Stimulated activated CD8-positive, alpha-beta memory T cell treated with anti-CD3 and anti-CD28 coated beads, Interleukin-7, amount 100 ng/mL, for 4 hours (primary cell): ENCODE measurements around the gene PIPOX.

ENCODE experiments used
- DNase-seq, 2 donors: peaks; one replicate each; pipeline ENCODE4 v3.0.0-alpha.2; 2020; ENCODE audit warnings: low read depth in 2 of 2

The PIPOX gene

GRCh38 chr17:29048440-29049368, 5.8 kb downstream of the PIPOX start:
- DNase-seq, result no peak

GRCh38 chr17:29049541-29050145, 6.7 kb downstream of the PIPOX start:
- no peak for DNase-seq

GRCh38 chr17:29050176-29050575, 7.2 kb downstream of the PIPOX start:
- no peak for DNase-seq

DNA sequence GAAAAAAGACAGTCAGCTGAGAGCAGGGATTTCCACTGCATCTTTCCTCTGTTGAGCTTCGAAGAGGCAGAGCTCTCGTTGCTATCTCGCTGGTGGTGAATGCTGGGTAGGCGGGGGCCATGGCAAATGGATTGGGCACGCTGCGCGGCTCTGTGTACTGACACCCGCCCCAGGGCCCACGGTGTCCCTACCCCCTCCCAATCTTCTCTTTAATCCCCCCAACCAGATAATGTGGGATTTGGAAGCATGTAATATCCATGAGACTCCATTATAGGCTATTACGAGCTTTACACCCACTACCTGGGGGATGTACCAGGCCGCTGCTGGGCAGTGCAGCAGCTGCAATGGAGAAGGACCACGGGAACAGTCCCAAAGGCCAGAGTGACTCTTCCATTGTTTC, 8.3 kb downstream of the PIPOX start:
- no peak for DNase-seq

DNA sequence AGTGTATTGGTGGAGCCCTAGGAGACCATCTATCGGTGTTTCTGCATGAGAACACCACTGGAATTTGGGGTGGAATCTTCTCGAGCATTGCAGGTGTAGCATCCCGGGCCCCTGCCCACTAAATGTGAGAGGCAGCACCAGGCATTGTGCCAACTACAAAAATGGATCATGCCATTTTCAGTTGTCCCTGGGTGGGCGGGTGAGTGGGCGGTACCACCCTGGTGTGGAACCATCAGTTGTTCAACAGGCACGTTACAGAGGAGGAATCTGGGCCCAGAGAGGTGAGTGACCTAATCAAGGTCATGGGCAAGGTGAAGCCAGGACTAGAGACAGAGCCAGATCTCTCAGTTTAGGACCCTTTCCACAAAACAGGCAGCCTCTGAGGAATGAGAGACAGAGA, 8.8 kb downstream of the PIPOX start:
- no peak for DNase-seq

DNA sequence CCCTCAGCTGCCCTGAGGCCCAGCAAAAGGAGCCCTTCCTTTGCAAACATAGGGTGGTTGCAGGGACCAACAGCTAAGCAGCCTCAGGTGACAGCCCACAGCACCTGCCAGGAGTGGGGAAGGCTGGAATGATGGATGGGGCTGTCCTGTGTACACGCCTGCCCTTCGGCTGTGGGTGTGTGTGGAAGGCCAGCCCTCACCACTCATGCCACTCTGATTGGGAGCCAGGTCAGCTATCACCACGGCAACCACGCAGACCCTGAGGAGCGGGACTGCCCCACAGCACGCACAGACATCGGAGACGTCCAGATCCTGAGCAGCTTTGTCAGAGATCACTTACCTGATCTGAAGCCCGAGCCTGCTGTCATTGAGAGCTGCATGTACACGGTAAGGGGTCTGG, 11.9 kb downstream of the PIPOX start:
- no peak for DNase-seq

GRCh38 chr17:29057361-29057760, 14.4 kb downstream of the PIPOX start:
- no peak for DNase-seq

- no peak for DNase-seq
Measured at GRCh38 chr17:29058391-29058790, 15.4 kb downstream of the PIPOX start.

DNA sequence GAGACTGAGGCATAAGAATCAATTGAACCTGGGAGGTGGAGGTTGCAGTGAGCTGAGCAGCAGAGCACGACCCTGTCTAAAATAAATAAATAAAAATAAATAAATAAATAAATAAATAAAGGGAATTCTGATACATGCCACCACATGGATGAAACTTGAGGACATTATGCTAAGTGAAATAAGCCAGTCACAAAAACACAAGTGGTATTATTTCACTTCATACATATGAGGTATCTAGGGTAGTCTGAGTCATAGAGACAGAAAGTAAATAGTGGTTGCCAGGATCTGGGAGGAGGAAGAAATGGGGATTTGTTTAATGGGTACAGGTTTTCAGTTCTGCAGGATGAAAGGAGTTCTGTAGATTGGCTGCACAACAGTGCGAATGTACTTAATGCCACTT, 16.3 kb downstream of the PIPOX start:
- DNase-seq, result no peak

DNA sequence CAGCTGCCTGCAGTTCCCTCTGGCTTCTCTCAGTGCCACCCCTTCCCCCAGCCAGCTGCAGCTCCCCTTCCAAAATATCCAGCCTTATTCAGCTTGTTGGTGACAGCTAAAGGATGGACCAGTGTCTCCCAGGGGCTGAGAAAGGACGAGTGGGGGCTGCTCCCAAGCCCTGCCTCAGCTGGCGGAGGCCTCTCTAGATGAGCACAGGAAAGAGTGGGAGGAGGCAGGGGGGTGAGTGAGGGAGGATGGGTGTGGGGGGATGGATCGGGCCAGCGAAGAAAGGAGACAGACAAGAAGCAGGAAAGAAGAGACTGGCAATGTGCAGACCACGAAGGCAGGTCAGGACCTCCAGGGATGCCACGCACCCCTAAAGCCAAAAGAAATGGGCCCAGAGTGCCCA, 17.5 kb downstream of the PIPOX start:
- no peak for DNase-seq

GRCh38 chr17:29061036-29061435, 18.1 kb downstream of the PIPOX start:
- DNase-seq, result no peak

DNA sequence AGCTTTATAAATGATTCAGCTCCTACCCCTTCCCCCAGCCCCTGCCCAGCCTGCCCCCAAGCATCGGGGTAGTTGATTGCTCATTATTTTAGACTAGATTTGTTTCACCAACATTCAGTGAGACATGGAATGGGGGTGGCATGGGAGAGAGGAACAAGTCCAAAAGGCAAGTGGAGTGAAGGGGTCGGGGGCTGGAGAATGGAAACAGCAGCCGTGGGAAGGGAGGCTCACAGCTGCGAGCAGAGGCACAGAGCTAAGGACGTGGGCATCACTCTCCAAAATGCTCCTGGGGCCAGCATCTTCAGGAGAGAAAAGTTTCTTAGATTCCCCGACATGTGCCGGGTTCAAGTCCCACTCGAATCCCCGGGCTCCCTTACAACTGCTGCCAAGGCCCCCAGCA, 19.3 kb downstream of the PIPOX start:
- no peak for DNase-seq

- no peak for DNase-seq
Measured at GRCh38 chr17:29063992-29064391, 21.1 kb downstream of the PIPOX start.

- DNase-seq, result no peak
Measured at GRCh38 chr17:29066047-29066446, 23.1 kb downstream of the PIPOX start.

DNA sequence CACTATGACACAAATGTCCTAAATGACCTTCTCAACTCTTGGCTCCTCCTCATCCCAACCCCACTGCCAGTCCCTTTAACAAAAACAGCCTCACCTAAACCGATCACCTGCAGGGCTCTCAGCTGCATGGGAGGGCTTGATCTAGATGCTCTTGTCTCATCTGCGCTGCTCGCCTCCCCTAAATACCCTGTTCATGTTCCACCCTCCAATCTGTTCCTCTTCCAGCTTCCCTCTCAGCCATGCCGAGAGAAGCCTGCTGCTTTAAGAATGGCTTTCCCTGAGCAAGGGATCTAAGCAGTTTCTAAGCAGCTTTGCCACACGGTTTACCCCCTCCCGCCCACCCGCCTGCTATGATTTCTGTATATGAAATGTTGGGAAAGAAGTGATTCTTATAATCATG, 23.7 kb downstream of the PIPOX start:
- no peak for DNase-seq

DNA sequence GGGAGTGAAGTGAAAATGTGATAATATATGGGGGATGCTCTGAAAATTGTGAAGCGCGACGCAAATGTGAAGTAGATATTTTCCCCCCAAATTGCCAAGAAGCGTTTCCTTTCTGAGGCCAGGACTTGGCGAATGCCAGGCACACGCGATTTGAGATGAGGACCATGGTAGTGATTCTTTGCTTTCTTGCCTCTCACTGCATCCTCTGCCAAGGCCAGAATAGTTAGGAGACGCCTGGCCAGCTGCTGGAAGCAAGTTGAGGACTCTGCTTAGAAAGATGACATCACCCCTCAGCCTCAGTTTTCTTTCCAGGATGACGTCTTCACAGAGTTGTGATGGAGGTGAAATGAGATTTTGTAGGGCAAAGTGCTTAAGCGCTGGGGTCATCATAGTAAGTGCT, 25.9 kb downstream of the PIPOX start:
- DNase-seq, result no peak

- DNase-seq, result no peak
Measured at GRCh38 chr17:29069526-29070041, 26.6 kb downstream of the PIPOX start.

GRCh38 chr17:29070308-29070707, 27.4 kb downstream of the PIPOX start:
- no peak for DNase-seq

GRCh38 chr17:29070781-29071180, 27.8 kb downstream of the PIPOX start:
- DNase-seq, result no peak

GRCh38 chr17:29071303-29071702, 28.4 kb downstream of the PIPOX start:
- no peak for DNase-seq

DNA sequence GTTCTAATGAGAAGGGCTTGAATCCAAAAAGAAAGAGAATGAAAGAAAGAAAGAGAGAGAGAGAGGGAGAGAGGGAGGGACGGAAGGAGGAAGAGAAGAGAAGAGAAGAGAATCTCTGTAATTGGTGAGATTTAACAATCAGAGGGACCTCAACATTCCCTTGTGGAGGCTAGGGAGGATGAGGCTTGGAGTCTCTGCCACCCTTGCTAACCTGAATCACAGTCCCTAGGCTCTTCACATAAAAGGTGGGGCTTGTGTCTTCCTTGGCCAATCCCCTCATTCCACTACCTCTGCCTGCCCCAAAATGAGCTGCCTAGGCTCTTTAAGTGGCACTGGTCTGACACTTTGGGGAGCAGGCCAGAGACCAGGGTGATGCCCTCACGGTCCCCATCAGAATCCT, 30.1 kb downstream of the PIPOX start:
- no peak for DNase-seq

GRCh38 chr17:29073520-29073919, 30.6 kb downstream of the PIPOX start:
- DNase-seq, result no peak

GRCh38 chr17:29074488-29074887, 31.5 kb downstream of the PIPOX start:
- DNase-seq, result peak in 1 of 2 donors; percentile 5
